Measurements from ENCODE around the gene BHLHE41.

GRCh38 chr12:26162174-26162573, 37.3 kb upstream of the BHLHE41 start:
- TF ChIP-seq MXI1 (IDR thresholded peaks at IDR 0.05; ENCODE audit: borderline replicate concordance, low read depth, low read length) (no peak), POLR2A (IDR thresholded peaks at IDR 0.05; ENCODE audit: low read depth, low read length) (no peak), SMC3 (IDR thresholded peaks at IDR 0.05; ENCODE audit: low read depth, low read length) (no peak), CTCF (conservative IDR thresholded peaks at IDR 0.05; ENCODE audit: low read depth, low read length) (no peak), RAD21 (IDR thresholded peaks at IDR 0.05; ENCODE audit: low read length) (no peak), USF2 (IDR thresholded peaks at IDR 0.05; ENCODE audit: low read depth, low read length) (no peak), RFX5 (IDR thresholded peaks at IDR 0.05; ENCODE audit: low read depth, low read length) (no peak)
